Stimulated activated memory B cell treated with anti-CD40 and anti-IgM and Interleukin-4, amounts not matched to agents 10 μg/mL and 1 μg/mL and 100 μg/mL, for 72 hours (primary cell): ENCODE results near the gene DUSP6.
"Not testable (repeated sequence)": the region's sequence is repeated elsewhere in the genome, so short reads cannot be mapped to it uniquely, and the experiment has no call there.

Experiments
- ATAC-seq: fragments of 150-1000 bp; cut with Tn5 transposase; 2 replicates; pipeline ENCODE4 v1.10.0; 2021
- H3K27ac Mint-ChIP-seq: one replicate; pipeline ENCODE4 v1.8.0; 2022; ENCODE audit warnings: mild to moderate bottlenecking, mixed read lengths
- H3K27me3 Mint-ChIP-seq: one replicate; pipeline ENCODE4 v1.8.0; 2022; ENCODE audit warnings: mixed read lengths
- H3K36me3 Mint-ChIP-seq: one replicate; pipeline ENCODE4 v1.8.0; 2022; ENCODE audit warnings: mixed read lengths
- H3K4me1 Mint-ChIP-seq: one replicate; pipeline ENCODE4 v1.8.0; 2022; ENCODE audit warnings: mixed read lengths
- H3K4me3 Mint-ChIP-seq: one replicate; pipeline ENCODE4 v1.8.0; 2022; ENCODE audit warnings: mild to moderate bottlenecking, moderate library complexity, mixed read lengths
- H3K9me3 Mint-ChIP-seq: one replicate; pipeline ENCODE4 v1.8.0; 2022; ENCODE audit warnings: mixed read lengths

The DUSP6 gene

DNA sequence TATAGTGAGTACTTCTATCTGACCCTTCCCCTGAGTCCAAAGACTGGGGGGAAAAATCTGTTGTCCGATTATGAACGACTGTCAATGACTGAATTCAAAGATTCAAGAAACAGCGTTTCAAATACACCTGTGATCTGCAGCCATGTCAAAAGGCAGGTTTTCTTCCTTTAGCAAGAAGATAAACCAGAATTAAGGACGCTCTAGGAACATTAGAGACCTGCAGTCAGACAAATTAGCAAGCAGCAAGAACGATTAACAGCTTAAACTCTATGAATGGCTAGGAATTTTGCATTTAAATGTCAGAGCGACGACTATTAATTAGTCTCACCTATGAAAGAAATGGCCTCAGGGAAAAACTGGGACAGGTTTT is 2.1 kb downstream of the DUSP6 start:
- H3K4me3 Mint-ChIP-seq, result peak overlapping the region; percentile 95
- H3K4me1 Mint-ChIP-seq, result peaks cover 74% of the 10 kb centered on the region
- no peaks in the 10 kb centered on the region for H3K9me3 Mint-ChIP-seq
- no peaks in the 10 kb centered on the region for H3K27me3 Mint-ChIP-seq
- no peaks in the 10 kb centered on the region for H3K36me3 Mint-ChIP-seq
- no peak for ATAC-seq
- no peak overlapping the region for H3K27ac Mint-ChIP-seq

DNA sequence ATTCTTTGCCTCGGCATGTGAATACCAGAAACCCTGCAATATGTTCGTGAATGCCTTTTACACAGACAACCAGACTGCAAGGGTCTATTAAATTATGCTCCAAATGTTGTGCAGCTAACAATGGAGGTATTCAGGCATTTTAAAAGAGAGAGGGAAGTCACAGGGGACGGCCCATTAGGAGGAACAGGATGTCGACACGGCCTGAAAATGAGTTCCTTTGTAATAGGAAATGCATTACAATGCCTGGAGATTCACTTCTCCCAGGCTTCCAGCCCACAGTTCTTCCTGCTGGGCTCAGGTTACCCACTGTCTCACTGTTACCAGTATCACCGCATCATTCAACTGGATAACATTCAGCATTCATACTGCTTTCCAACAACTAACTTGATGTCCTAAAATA is 2.5 kb downstream of the DUSP6 start:
- no peaks in the 10 kb centered on the region for H3K36me3 Mint-ChIP-seq

DNA sequence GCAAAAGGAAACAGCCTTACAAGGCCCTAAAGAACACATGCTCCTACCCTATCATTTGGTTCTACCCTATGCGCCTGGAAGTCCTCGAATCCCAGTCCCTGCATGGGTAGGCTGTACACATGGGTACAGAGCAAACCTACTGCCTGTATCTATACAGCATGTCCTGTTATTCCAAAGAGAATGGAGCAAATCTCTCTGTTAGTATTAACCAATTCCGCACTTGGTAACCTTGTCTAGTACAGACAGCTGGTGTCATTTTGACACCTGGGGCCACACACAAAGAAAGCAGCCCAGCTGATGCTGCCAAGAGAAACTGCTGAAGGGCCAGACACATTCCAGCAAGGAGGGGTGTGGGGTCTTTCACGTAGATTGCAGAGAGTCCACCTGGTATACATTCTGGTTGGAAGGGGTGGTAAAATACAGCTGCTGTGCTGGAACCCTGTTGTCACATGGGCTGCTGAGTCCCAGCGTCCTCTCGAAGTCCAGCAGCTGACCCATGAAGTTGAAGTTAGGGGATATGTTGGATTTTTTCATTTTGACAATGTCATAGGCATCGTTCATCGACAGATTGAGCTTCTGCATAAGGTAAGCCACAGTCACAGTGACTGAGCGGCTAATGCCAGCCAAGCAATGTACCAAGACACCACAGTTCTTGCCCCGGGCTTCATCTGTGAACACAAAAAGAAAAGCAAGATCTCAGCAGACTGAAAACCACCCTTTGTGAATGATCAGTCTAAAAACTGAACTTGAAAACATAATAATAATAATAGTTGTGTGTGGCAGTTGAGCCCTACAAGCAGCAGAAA is 3.2 kb downstream of the DUSP6 start:
- Mint-ChIP-seq H3K9me3 (no peaks in the 10 kb centered on the region), H3K4me1 (peaks cover 63% of the 10 kb centered on the region), H3K4me3 (no peak overlapping the region), H3K27ac (no peak overlapping the region), H3K36me3 (no peaks in the 10 kb centered on the region), H3K27me3 (no peaks in the 10 kb centered on the region)
- ATAC-seq, result no peak

More for the DNA sequence above, 2.5 kb downstream of the DUSP6 start:
- Mint-ChIP-seq H3K27me3 (no peaks in the 10 kb centered on the region), H3K4me1 (peaks cover 71% of the 10 kb centered on the region), H3K27ac (no peak overlapping the region), H3K4me3 (no peak overlapping the region), H3K9me3 (no peaks in the 10 kb centered on the region)
- no peak for ATAC-seq

DNA sequence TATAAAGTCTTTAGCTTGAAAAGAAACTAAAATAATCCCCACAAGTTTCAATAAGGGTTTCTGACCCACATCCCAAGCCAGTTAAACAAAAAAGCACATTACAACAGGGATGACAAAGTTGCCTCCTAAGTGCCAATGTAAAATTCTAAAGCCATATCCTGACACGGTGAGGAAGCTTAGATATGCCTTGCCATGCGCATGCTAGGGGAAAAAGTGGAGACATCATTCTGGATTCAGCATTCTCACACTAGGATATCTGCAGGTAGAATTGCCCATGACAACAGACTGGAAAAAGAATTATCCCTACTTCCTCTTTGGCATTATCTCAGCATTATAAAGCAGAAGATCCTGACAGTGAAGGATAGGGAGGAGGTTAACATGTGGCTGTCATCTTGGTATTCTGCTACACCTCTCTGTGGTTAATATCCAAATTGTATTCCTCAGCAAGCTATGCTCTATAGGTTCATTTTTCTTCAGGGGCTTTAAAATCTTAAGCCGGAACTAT is 4.9 kb downstream of the DUSP6 start:
- Mint-ChIP-seq H3K4me3 (no peak overlapping the region), H3K36me3 (no peaks in the 10 kb centered on the region), H3K4me1 (peaks cover 59% of the 10 kb centered on the region), H3K9me3 (no peaks in the 10 kb centered on the region), H3K27ac (no peak overlapping the region), H3K27me3 (peaks cover 9% of the 10 kb centered on the region)
- no peak for ATAC-seq

DNA sequence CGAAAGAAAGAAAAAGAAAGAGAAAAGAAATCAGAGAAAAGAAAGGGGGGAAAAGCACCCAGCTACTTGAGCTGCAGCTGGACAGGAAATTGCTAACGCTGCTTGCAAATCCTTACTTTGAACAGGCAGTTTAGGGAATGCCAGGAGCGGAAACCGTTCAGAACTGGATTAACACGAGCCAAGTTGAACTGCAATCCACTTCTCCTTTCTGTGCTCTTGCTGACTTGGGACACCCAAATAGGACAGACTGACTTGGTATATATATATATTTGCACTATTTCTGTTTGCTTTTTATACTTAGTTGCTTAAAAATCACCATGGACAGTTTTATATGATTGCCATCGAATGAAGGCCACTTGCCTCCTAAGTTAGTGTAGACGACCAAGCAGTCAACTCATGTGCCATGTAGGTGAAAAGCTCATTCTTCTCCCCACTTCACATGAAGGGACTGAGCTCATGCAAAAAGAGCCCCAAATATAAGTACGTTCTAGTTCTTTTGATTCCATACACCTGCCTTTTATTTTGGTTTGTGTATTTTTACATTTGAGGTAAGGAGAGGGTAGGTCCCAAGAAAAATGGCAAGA is 5.5 kb downstream of the DUSP6 start:
- Mint-ChIP-seq H3K4me1 (peaks cover 53% of the 10 kb centered on the region), H3K4me3 (peak overlapping the region; percentile 70), H3K36me3 (no peaks in the 10 kb centered on the region), H3K27ac (peak overlapping the region; percentile 15), H3K9me3 (no peaks in the 10 kb centered on the region), H3K27me3 (peaks cover 9% of the 10 kb centered on the region)
- no peak for ATAC-seq

DNA sequence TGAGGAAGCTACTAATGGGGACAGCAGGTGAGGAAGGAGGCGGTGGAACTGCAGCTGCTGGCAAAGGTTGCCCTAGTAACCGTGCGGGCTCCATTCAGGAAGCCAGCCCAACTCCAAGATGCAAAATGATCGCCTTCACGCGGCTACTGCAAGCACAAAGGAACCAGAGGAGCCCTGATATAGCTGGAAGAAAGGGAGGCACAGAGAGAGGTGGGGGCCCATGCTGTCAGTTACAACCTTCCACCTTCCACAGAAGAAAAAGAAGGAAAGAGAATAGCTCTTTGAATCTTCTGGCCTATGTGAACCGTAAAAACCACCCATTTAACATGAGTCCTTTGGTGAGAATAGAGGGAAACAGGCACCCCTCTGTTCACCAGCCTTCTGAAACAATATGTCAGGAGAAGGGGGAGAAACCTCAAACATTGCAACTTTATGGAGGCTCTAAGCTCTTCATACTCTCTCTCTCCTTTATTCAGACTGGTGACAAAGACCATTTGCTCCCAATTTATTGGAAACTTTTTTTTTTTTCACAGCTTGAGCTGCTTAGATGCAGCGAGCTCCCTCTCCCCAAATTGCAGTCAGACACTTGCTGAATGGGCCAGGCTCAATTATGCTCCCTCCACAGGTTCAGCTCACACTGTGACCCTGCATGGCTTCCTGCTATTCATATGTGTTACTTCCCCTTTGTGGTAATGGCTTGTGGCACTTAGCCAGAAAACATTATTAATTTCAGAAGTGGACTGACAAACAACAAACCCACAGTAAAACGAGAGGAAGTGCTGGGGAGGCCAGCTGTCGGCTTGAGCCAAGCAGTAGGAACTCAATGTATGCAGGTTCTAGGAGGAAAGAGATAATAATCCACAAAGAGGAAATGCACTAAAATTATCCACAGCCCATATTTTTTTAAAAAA is 6.2 kb downstream of the DUSP6 start:
- peaks cover 9% of the 10 kb centered on the region for H3K27me3 Mint-ChIP-seq
- ATAC-seq, result peak; percentile 98
- no peaks in the 10 kb centered on the region for H3K9me3 Mint-ChIP-seq
- peak overlapping the region; percentile 15 for H3K27ac Mint-ChIP-seq
- H3K4me1 Mint-ChIP-seq, result peaks cover 46% of the 10 kb centered on the region
- no peaks in the 10 kb centered on the region for H3K36me3 Mint-ChIP-seq
- peak overlapping the region; percentile 70 for H3K4me3 Mint-ChIP-seq

DNA sequence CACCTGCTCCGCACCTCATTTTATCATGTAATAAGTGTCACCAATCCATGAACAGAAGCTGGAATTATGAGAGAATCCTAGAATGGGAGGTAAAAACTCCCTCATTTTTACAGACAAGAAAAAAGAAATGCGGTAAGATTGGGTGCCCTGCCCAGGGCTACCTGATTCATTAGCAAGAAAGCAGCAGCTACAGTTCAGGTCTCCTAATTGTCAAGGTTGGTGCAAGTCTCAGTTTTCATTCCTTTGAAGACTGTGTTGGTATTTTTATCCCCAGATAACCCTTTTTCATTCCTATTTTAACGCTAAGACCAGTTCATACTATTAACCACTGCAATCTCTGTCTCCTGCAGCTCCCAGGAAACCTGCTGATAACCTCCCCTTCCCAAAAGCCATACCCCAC is 6.9 kb downstream of the DUSP6 start:
- Mint-ChIP-seq H3K9me3 (no peaks in the 10 kb centered on the region), H3K27me3 (peaks cover 9% of the 10 kb centered on the region), H3K4me3 (no peak overlapping the region), H3K4me1 (peaks cover 39% of the 10 kb centered on the region), H3K27ac (no peak overlapping the region), H3K36me3 (no peaks in the 10 kb centered on the region)
- ATAC-seq, result no peak

DNA sequence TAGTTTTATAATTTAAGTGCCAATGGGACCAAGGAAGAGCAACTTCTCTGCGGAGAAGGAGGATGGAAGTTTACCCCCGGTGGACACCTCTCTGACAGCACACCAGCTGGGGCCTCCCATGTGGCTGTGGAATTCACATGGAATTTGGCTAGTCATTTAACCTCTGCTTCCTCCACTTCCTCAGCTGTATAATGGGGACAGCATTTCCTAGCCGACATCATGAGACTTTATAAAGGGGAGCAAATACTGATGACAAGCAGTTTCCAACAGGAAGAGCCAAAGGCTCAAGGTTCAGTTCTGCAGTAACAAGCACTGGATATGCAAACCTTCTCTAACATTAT is 7.5 kb downstream of the DUSP6 start:
- no peak overlapping the region for H3K27ac Mint-ChIP-seq
- H3K36me3 Mint-ChIP-seq, result no peaks in the 10 kb centered on the region
- no peak for ATAC-seq
- no peaks in the 10 kb centered on the region for H3K9me3 Mint-ChIP-seq
- no peak overlapping the region for H3K4me3 Mint-ChIP-seq
- H3K27me3 Mint-ChIP-seq, result peaks cover 9% of the 10 kb centered on the region
- peaks cover 33% of the 10 kb centered on the region for H3K4me1 Mint-ChIP-seq

DNA sequence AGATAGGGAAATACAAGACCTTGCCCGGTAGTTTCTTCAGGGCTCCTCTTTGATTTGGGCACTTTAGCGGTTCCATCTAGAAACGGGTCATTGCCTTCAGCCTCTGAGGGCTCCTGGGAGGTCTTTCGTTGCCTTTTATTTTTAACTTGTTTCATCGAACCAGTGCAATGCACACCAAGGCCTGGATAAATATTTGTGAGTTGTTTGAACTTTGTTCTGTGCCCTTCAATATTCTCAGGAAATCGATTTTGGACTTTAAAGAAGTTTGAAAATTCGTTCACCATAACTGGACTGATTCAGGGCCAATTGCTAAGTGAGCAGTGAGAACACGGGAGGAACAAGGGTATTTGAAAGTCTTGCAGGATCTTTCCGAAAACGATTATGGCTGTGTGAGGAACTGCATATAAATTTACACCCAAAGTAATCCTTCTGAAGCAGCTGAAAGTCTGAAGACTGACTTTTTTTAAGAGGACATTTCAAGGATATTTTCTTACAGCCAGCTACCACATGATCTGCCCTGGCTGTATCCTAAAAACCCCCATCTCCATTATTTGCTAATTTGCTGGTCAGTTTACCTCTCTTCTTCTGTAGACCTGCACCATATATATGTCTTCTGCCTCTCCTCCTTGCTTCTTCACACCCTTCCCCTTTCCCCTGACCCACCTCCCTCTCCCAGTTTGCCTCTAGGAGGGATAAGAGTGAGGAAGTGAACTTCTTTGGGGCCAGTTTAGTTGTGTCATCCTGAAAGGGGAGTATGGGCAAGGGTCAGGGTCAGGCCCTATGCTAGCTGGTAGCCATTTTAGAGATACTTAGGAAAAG is 8.0 kb downstream of the DUSP6 start:
- no peak for ATAC-seq
- H3K9me3 Mint-ChIP-seq, result no peaks in the 10 kb centered on the region
- H3K4me1 Mint-ChIP-seq, result peaks cover 28% of the 10 kb centered on the region
- peaks cover 9% of the 10 kb centered on the region for H3K27me3 Mint-ChIP-seq
- no peaks in the 10 kb centered on the region for H3K36me3 Mint-ChIP-seq
- no peak overlapping the region for H3K4me3 Mint-ChIP-seq
- H3K27ac Mint-ChIP-seq, result no peak overlapping the region

DNA sequence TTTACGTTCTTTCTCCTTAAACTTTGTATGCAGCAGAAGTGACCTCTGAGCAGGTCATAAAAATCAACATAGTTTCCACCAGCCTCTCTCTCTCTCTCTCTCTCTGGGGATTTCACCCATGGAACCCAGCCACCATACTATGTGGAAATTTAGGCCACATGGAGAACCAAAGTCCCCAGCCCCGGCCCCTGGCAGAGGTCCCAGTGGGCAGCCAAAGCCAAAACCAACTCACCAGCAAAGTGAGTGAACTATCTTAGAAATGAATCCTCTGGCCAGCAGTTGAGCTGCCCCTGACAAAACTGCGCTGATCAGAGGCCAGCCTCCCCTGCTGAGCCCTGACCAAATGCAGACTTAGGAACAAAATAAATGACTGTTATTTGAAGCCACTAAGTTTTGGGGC is 9.2 kb downstream of the DUSP6 start:
- Mint-ChIP-seq H3K27ac (no peak overlapping the region), H3K4me1 (peaks cover 24% of the 10 kb centered on the region), H3K9me3 (no peaks in the 10 kb centered on the region), H3K36me3 (no peaks in the 10 kb centered on the region), H3K27me3 (peaks cover 9% of the 10 kb centered on the region), H3K4me3 (no peak overlapping the region)
- ATAC-seq, result no peak

DNA sequence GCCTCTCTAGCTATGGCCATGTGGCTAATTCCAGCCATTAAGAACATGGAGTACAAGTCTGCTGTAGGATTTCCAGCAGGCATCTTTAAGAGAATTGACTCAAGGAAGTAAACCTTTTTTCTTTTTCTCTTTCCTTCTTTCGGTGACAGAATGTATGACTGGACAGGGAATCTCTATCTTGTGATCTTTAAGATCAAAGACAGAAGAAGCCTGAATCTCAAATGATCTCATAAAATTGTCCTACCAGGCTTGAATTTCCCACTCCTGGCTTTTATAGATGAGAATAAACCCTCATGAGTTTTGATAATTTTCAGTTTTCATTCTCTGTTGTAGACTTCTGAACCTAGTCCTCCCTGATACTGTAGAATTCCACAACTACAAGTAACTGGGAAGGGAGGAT is 11.4 kb downstream of the DUSP6 start:
- no peak overlapping the region for H3K4me3 Mint-ChIP-seq
- no peaks in the 10 kb centered on the region for H3K9me3 Mint-ChIP-seq
- peaks cover 7% of the 10 kb centered on the region for H3K4me1 Mint-ChIP-seq
- no peak for ATAC-seq
- no peak overlapping the region for H3K27ac Mint-ChIP-seq
- peaks cover 9% of the 10 kb centered on the region for H3K27me3 Mint-ChIP-seq
- H3K36me3 Mint-ChIP-seq, result no peaks in the 10 kb centered on the region

DNA sequence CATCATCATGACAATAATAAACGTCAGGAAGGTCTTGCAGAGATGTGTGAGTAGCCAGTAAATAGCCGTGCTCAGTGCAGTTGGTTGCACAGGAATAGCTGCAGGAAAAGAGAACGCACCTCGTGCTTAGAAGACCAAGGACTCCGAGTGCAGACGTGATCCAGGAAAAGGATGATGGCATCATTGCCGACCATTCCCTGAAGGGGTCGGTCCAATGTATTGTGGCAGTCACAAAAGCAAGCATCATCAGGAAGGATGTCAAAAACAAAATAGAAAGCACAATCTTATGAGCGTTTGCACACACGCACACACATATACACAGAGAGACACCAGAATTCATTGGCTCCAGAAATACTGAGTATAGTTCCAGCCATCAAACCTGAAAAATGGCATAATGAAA is 12.8 kb downstream of the DUSP6 start:
- Mint-ChIP-seq H3K27me3 (peaks cover 9% of the 10 kb centered on the region), H3K27ac (no peak overlapping the region), H3K36me3 (no peaks in the 10 kb centered on the region), H3K4me1 (no peaks in the 10 kb centered on the region), H3K9me3 (no peaks in the 10 kb centered on the region), H3K4me3 (no peak overlapping the region)
- ATAC-seq, result no peak

DNA sequence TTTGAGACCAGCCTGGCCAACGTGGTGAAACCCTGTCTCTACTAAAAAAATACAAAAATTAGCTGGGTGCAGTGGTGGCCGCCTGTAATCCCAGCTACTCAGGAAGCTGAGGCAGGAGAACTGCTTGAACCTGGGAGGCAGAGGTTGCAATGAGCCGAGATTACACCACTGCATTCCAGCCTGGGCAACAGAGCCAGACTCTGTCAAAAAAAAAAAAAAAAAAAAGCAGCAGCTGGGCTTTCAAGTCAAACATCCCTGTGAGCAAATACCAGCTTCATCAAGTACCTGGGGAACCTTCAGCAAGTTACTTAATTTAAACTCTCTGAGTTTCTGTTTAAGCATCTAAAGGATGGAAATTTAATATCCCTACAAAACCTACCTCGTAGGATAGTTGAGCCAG is 15.2 kb downstream of the DUSP6 start:
- H3K4me1 Mint-ChIP-seq, result peaks cover 12% of the 10 kb centered on the region
- H3K27me3 Mint-ChIP-seq, ATAC-seq, H3K36me3 Mint-ChIP-seq, H3K27ac Mint-ChIP-seq, H3K4me3 Mint-ChIP-seq, H3K9me3 Mint-ChIP-seq: not testable (repeated sequence)

DNA sequence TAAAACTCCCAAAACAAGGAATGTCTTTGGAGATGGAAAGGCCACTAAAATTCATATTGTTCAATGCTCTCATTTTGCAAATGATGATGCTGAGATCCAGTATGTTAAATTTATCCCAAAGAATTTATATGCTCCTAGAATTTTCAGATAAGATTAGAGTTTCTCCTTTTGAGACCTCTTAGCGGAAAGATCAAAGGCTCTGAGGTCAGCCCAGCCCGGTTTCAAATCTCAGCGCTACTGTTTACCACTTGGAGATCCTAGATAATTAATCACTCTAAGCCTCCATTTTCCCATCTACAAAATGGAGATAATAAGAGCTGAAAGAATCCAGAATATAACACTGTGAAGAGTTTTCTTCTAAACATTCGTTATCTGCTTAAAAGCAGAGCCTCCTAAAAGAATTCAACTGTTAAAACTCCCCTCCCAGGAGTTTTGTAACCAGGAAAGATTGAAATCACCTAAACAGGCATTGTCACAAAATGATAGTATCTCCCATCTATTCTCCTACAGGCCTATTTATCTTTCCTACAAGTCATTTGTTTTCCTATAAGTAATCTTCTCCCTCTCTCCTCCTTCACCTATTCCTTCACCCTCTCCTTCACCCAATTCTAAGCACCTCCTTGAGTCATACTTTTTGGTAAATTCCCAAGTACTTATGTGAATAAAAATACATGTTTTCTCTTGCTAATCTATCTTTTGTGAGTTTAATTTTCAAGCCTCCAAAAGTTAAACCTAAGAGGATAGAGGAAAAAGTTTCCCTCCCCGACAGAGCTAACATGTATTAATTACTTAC is 16.7 kb downstream of the DUSP6 start:
- H3K36me3 Mint-ChIP-seq, result no peaks in the 10 kb centered on the region

More for the DNA sequence above, 16.7 kb downstream of the DUSP6 start:
- Mint-ChIP-seq H3K9me3 (peaks cover 5% of the 10 kb centered on the region), H3K4me1 (peaks cover 12% of the 10 kb centered on the region), H3K27ac (no peak overlapping the region), H3K27me3 (no peaks in the 10 kb centered on the region), H3K4me3 (no peak overlapping the region)
- no peak for ATAC-seq
